Esophagus squamous epithelium (tissue), 4 donors: ENCODE measurements around the gene TAF4.

Source experiments
- POLR2A ChIP-seq, 4 donors: fragments of 450-650 bp; IDR thresholded peaks; one replicate each; pipeline ENCODE4 v1.6.1; 2017; ENCODE audit warnings: antibody characterized with exemption in 4 of 4, mild to moderate bottlenecking in 4 of 4, moderate library complexity in 3 of 4
- TF ChIP-seq, protein P1 (sequence below), 6 experiments: fragments of 450-650 bp in 4 of 6; fragments of 200-600 bp in 2 of 6; sonication (generic) in 2 of 6; IDR thresholded peaks; one replicate each; pipeline ENCODE4 v1.5.1; 2016 to 2019; ENCODE audit warnings: antibody characterized with exemption in 6 of 6, mild to moderate bottlenecking in 4 of 6, moderate library complexity in 4 of 6

DNA sequence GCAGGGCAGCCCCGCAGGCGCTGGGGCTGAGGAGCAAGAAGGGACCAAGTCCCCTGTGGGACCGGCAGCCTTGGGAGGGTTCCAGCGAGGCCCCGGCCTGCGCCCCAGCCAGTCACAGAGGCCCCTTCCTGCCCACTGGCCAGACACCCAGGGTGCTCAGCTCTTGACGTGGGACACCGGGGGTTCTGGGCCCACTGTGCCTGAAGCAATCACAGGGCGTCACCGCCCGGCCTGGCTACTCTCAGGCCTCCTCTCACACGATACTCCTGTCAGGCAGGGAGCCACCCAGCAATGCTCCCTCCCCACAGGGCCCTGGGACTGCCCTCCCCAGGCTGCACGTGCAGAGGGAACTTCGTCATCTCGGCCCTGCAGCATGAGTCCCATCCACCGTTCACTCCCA is 14.5 kb downstream of the TAF4 start:
- TF ChIP-seq, protein P1, sequence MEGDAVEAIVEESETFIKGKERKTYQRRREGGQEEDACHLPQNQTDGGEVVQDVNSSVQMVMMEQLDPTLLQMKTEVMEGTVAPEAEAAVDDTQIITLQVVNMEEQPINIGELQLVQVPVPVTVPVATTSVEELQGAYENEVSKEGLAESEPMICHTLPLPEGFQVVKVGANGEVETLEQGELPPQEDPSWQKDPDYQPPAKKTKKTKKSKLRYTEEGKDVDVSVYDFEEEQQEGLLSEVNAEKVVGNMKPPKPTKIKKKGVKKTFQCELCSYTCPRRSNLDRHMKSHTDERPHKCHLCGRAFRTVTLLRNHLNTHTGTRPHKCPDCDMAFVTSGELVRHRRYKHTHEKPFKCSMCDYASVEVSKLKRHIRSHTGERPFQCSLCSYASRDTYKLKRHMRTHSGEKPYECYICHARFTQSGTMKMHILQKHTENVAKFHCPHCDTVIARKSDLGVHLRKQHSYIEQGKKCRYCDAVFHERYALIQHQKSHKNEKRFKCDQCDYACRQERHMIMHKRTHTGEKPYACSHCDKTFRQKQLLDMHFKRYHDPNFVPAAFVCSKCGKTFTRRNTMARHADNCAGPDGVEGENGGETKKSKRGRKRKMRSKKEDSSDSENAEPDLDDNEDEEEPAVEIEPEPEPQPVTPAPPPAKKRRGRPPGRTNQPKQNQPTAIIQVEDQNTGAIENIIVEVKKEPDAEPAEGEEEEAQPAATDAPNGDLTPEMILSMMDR (IDR thresholded peaks at IDR 0.05): no peak
- TF ChIP-seq POLR2A (IDR thresholded peaks at IDR 0.05): no peak
